Activated CD4-positive, CD25-positive, alpha-beta regulatory T cell (primary cell): ENCODE measurements around the gene MARCHF3.
"Not testable (repeated sequence)": the region's sequence is repeated elsewhere in the genome, so short reads cannot be mapped to it uniquely, and the experiment has no call there.

Experiments used
- DNase-seq, 4 experiments: peaks; one replicate each; lab custom pipeline; 2025; lab: John Stamatoyannopoulos, UW

The MARCHF3 gene

GRCh38 chr5:126847826-126848251 lies 182.5 kb downstream of the MARCHF3 start:
- DNase-seq, result no peak

GRCh38 chr5:126847456-126847820 lies 182.9 kb downstream of the MARCHF3 start:
- DNase-seq, result no peak

GRCh38 chr5:126846744-126847455 lies 183.5 kb downstream of the MARCHF3 start:
- DNase-seq, result no peak

GRCh38 chr5:126846344-126846743 lies 184.0 kb downstream of the MARCHF3 start:
- DNase-seq, result no peak

- peak; percentile 9 to 70 (median 60) for DNase-seq
These were observed 184.8 kb downstream of the MARCHF3 start for GRCh38 chr5:126845470-126846070.

GRCh38 chr5:126843375-126843774 lies 187.0 kb downstream of the MARCHF3 start:
- not testable (repeated sequence) for DNase-seq

- not testable (repeated sequence) for DNase-seq
These were observed 191.0 kb downstream of the MARCHF3 start for GRCh38 chr5:126839407-126839806.

GRCh38 chr5:126837906-126838539 lies 192.3 kb downstream of the MARCHF3 start:
- no peak for DNase-seq

- no peak for DNase-seq
These were observed 193.1 kb downstream of the MARCHF3 start for GRCh38 chr5:126837242-126837641.

- no peak for DNase-seq
These were observed 193.6 kb downstream of the MARCHF3 start for GRCh38 chr5:126836778-126837177.

GRCh38 chr5:126831156-126831555 lies 199.2 kb downstream of the MARCHF3 start:
- no peak for DNase-seq

- DNase-seq, result no peak
These were observed 200.3 kb downstream of the MARCHF3 start for GRCh38 chr5:126830061-126830460.

- no peak for DNase-seq
These were observed 201.3 kb downstream of the MARCHF3 start for GRCh38 chr5:126829098-126829497.

- no peak for DNase-seq
These were observed 203.6 kb downstream of the MARCHF3 start for GRCh38 chr5:126826619-126827215.

GRCh38 chr5:126819253-126819652 lies 211.1 kb downstream of the MARCHF3 start:
- DNase-seq, result no peak

GRCh38 chr5:126818736-126819135 lies 211.6 kb downstream of the MARCHF3 start:
- DNase-seq, result no peak
